Right forelimb (tissue), 1 donor: ENCODE results near the gene DCAF15.
"Not testable (repeated sequence)": the region's sequence is repeated elsewhere in the genome, so short reads cannot be mapped to it uniquely, and the experiment has no call there.

Experiments used
- DNase-seq: peaks from one replicate; pipeline ENCODE4 v3.0.0-alpha.2; 2018

Gene DCAF15, protein sequence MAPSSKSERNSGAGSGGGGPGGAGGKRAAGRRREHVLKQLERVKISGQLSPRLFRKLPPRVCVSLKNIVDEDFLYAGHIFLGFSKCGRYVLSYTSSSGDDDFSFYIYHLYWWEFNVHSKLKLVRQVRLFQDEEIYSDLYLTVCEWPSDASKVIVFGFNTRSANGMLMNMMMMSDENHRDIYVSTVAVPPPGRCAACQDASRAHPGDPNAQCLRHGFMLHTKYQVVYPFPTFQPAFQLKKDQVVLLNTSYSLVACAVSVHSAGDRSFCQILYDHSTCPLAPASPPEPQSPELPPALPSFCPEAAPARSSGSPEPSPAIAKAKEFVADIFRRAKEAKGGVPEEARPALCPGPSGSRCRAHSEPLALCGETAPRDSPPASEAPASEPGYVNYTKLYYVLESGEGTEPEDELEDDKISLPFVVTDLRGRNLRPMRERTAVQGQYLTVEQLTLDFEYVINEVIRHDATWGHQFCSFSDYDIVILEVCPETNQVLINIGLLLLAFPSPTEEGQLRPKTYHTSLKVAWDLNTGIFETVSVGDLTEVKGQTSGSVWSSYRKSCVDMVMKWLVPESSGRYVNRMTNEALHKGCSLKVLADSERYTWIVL

DNA sequence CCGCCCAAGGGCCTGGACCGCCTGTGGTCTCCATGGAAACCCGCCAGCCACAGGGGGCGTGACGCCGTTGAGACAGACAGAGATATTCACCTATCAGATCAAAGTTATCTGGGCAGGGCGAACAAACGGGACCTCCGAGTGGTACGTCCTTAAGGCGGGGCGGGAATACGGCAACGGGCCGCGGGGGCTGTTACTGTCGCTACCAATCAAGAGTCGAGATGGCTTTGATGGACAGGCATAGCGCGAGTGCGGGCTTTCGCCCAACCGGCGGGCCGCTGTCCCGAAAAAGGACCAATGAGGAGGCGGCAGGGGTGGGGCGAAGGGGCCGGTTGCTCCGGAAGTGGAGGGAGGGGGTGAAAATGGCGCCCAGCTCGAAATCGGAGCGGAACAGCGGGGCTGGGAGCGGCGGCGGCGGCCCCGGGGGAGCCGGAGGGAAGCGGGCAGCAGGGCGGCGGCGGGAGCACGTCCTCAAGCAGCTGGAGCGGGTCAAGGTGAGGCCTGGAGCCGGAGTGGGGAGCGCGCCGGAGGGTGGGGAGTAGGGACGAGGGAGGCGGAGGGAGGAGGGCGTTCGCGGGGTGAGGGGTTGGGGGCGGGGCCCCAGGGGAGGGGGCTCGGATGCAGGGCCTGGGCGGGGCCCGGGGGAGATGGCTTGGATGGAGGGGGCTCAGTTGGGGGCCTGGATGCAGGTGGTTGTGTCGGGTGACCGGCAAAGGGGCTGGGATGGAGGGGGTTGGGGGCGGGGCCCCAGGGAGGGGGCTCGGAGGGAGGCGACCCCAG is at the start of gene DCAF15:
DCAF15 (plus strand) TSS at position 356 of the 777 bp plus-strand sequence; CDS start at position 360, 4 bp downstream.
- peak; percentile 99 for DNase-seq

DNA sequence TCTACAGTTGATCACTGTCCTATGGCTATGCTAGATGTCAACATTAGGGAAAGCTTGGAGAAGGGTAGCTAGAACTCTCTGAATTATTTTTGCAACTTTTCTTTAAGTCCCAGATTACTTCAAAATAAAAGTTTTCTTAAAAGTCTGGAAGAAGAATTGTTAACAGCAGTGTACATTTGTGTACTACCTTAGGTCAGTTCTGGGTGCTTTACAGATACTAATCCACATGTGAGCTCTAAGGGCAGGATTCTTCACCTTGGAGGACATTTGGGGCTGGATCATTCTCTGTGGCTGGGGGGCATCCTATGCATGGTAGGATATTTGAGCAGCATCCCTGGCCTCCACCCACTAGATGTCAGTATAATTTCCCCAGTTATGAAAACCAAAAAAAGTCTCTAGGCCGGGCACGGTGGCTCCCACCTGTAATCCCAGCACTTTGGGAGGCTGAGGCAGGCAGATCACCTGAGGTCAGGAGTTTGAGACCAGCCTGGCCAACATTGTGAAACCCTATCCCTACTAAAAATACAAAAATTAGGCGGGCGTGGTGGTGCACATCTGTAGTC is 49.2 kb upstream of the DCAF15 start:
- DNase-seq = no peak

- DNase-seq = peak; percentile 93
Measured at GRCh38 chr19:13905634-13906520, 46.4 kb upstream of the DCAF15 start, which contains the start of the genes BRME1 and CC2D1A. Gene BRME1, minus strand, starts transcription at chr19:13906117. Its CDS starts 1,225 bp downstream, at chr19:13904892. Gene CC2D1A, plus strand, starts transcription at chr19:13906201. Its CDS starts 241 bp downstream, at chr19:13906442.

GRCh38 chr19:13906521-13906904 is 45.8 kb upstream of the DCAF15 start:
- DNase-seq = no peak

- no peak for DNase-seq
Measured at GRCh38 chr19:13906910-13907309, 45.4 kb upstream of the DCAF15 start.

GRCh38 chr19:13908674-13909073 is 43.6 kb upstream of the DCAF15 start:
- DNase-seq = no peak

- DNase-seq = no peak
Measured at GRCh38 chr19:13909430-13909829, 42.9 kb upstream of the DCAF15 start.

- DNase-seq = no peak
Measured at GRCh38 chr19:13913352-13913751, 39.0 kb upstream of the DCAF15 start.

GRCh38 chr19:13914777-13915176 is 37.5 kb upstream of the DCAF15 start:
- DNase-seq = no peak

- no peak for DNase-seq
Measured at GRCh38 chr19:13917888-13918406, 34.4 kb upstream of the DCAF15 start.

- DNase-seq = no peak
Measured at GRCh38 chr19:13918726-13919411, 33.4 kb upstream of the DCAF15 start.

DNA sequence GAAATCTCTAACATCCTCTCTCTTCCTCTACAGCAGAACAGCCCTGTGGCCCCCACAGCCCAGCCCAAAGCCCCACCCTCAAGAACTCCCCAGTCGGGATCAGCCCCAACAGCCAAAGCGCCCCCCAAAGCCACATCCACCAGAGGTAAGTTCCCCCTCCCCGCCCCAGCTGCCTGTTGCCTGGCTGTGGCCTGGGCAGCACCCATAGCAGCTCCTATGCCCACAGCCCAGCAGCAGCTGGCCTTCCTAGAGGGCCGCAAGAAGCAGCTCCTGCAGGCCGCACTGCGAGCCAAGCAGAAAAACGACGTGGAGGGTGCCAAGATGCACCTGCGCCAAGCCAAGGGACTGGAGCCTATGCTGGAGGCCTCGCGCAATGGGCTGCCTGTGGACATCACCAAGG is 31.8 kb upstream of the DCAF15 start:
- no peak for DNase-seq

DNA sequence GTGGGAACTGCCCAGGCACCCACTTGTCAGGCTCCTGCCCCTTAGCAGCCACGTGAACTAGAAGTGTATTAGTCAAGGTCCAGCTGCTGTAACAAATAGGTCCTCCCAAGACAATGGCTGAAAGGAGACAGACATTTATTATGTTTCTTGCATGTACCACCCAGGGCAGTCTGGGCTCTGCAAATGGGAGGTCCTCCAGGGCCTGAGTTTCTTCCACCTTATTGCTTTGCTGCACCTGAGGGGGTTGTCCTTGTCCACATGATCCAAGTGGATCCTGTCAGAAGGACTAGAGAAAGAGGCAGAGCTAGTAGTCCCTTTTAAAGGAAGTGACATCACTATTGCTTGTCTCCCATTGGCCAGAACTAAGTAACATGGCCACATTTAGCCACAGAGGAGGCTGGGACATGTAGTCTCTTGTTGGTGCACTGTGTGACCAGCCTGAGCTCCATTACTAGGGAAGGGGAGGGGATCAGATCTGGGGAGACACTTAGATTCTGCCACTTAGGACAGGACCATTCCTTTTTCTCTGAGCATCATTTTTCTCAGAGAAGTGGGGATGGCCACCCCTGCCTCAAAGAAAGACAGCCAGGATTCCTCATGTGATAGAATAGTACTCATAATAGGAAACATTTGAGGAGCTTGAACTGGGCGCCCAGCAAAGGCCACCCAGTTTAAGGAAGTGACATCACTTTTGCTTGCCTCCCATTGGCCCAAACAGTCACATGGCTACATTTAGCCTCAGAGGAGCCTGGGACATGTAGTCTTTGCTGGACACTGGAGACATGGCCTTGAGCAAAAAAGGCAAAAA is 31.2 kb upstream of the DCAF15 start:
- DNase-seq = no peak

DNA sequence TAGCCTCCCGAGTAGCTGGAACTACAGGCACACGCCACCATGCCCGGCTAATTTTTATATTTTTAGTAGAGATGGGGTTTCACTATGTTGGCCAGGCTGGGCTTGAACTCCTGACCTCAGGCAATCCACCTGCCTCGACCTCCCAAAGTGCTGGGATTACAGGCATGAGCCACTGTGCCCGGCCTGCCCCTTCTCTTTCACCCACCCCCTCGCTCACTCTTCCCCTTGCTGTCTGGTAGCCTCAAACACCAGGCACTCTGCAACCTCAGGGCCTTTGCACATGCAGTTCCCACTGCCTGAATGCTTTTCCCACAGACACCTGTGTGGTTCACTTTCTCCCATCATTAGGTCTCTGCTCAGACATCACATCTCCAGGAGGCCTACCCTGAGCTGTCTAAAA is 30.2 kb upstream of the DCAF15 start:
- DNase-seq = not testable (repeated sequence)

GRCh38 chr19:13923194-13923987 is 28.9 kb upstream of the DCAF15 start:
- no peak for DNase-seq

- DNase-seq = no peak
Measured at GRCh38 chr19:13926010-13926409, 26.3 kb upstream of the DCAF15 start.

GRCh38 chr19:13926715-13927114 is 25.6 kb upstream of the DCAF15 start:
- DNase-seq = no peak

- no peak for DNase-seq
Measured at GRCh38 chr19:13929340-13929739, 23.0 kb upstream of the DCAF15 start.

- DNase-seq = no peak
Measured at GRCh38 chr19:13929956-13930355, 22.4 kb upstream of the DCAF15 start.
